Measurements from ENCODE around the gene LMF2. TPM values are rescaled to one million over a fixed set of nuclear protein-coding genes. Genes with fewer than 3 reads are reported as not detected.

Gene LMF2
- total RNA-seq, 1 donor from 2014 or later = 93.2 TPM

- Histone ChIP-seq H4K20me1 (ENCODE audit: insufficient read depth, low read length) (peaks cover 26% of the 10 kb centered on the region), H3K9me3 (ENCODE audit: insufficient read depth, low read depth, low read length) (no peaks in the 10 kb centered on the region), H2AFZ (ENCODE audit: low read depth, low read length) (no peak overlapping the region), H3K27me3 (ENCODE audit: insufficient read depth, low read length) (no peaks in the 10 kb centered on the region), H3K36me3 (ENCODE audit: insufficient read depth, low read length) (peaks cover 7% of the 10 kb centered on the region), H3K4me2 (ENCODE audit: low read length) (no peak overlapping the region), H3K9ac (ENCODE audit: low read length) (no peak overlapping the region), H3K27ac (ENCODE audit: low read depth, low read length) (no peak overlapping the region), H3K4me3 (ENCODE audit: insufficient read depth, low read depth, low read length) (no peak overlapping the region), H3K79me2 (ENCODE audit: insufficient read depth, low read length) (peaks cover 7% of the 10 kb centered on the region), H3K4me1 (ENCODE audit: insufficient read depth, low read length) (no peaks in the 10 kb centered on the region)
- DNase-seq (ENCODE audit: low read depth) (no peak), FAIRE-seq (no peak)
- Mint-ChIP-seq H3K4me3 (ENCODE audit: unreplicated experiment) (no peak overlapping the region), H3K36me3 (ENCODE audit: low read depth, unreplicated experiment) (peaks cover 2% of the 10 kb centered on the region), H3K4me1 (ENCODE audit: low read depth, unreplicated experiment) (no peaks in the 10 kb centered on the region), H3K27ac (ENCODE audit: unreplicated experiment) (no peak overlapping the region), H3K9me3 (ENCODE audit: unreplicated experiment) (no peaks in the 10 kb centered on the region), H3K27me3 (ENCODE audit: low read depth, unreplicated experiment) (no peaks in the 10 kb centered on the region)
- no peak for TF ChIP-seq CTCF (IDR thresholded peaks at IDR 0.05; ENCODE audit: insufficient read depth, low read depth, low read length)
- TF ChIP-seq EZH2 (IDR thresholded peaks at IDR 0.05; ENCODE audit: insufficient read depth, low read length) = no peak
Measured at GRCh38 chr22:50463188-50463900, 44.2 kb downstream of the LMF2 start.

GRCh38 chr22:50461979-50462540 is 45.4 kb downstream of the LMF2 start:
- H3K27me3 Mint-ChIP-seq (ENCODE audit: low read depth, unreplicated experiment) = no peaks in the 10 kb centered on the region
- H3K9me3 Mint-ChIP-seq (ENCODE audit: unreplicated experiment) = no peaks in the 10 kb centered on the region
- no peak for DNase-seq (ENCODE audit: low read depth)
- Histone ChIP-seq H3K36me3 (ENCODE audit: insufficient read depth, low read length) (peaks cover 7% of the 10 kb centered on the region), H4K20me1 (ENCODE audit: insufficient read depth, low read length) (peaks cover 15% of the 10 kb centered on the region), H3K27me3 (ENCODE audit: insufficient read depth, low read length) (no peaks in the 10 kb centered on the region), H3K9ac (ENCODE audit: low read length) (no peak overlapping the region), H3K79me2 (ENCODE audit: insufficient read depth, low read length) (no peaks in the 10 kb centered on the region), H3K4me1 (ENCODE audit: insufficient read depth, low read length) (no peaks in the 10 kb centered on the region), H3K9me3 (ENCODE audit: insufficient read depth, low read depth, low read length) (no peaks in the 10 kb centered on the region), H2AFZ (ENCODE audit: low read depth, low read length) (no peak overlapping the region), H3K27ac (ENCODE audit: low read depth, low read length) (no peak overlapping the region), H3K4me2 (ENCODE audit: low read length) (no peak overlapping the region), H3K4me3 (ENCODE audit: insufficient read depth, low read depth, low read length) (no peak overlapping the region)
- H3K4me1 Mint-ChIP-seq (ENCODE audit: low read depth, unreplicated experiment) = no peaks in the 10 kb centered on the region
- no peak for FAIRE-seq
- no peak overlapping the region for H3K27ac Mint-ChIP-seq (ENCODE audit: unreplicated experiment)
- no peak overlapping the region for H3K4me3 Mint-ChIP-seq (ENCODE audit: unreplicated experiment)
- no peak for TF ChIP-seq CTCF (IDR thresholded peaks at IDR 0.05; ENCODE audit: insufficient read depth, low read depth, low read length)
- TF ChIP-seq EZH2 (IDR thresholded peaks at IDR 0.05; ENCODE audit: insufficient read depth, low read length) = no peak
- H3K36me3 Mint-ChIP-seq (ENCODE audit: low read depth, unreplicated experiment) = peaks cover 7% of the 10 kb centered on the region

GRCh38 chr22:50461536-50461935 is 46.0 kb downstream of the LMF2 start:
- no peak for TF ChIP-seq CTCF (IDR thresholded peaks at IDR 0.05; ENCODE audit: insufficient read depth, low read depth, low read length)
- no peak for TF ChIP-seq EZH2 (IDR thresholded peaks at IDR 0.05; ENCODE audit: insufficient read depth, low read length)
- Mint-ChIP-seq H3K36me3 (ENCODE audit: low read depth, unreplicated experiment) (peaks cover 10% of the 10 kb centered on the region), H3K27ac (ENCODE audit: unreplicated experiment) (no peak overlapping the region), H3K4me3 (ENCODE audit: unreplicated experiment) (no peak overlapping the region), H3K27me3 (ENCODE audit: low read depth, unreplicated experiment) (no peaks in the 10 kb centered on the region), H3K4me1 (ENCODE audit: low read depth, unreplicated experiment) (no peaks in the 10 kb centered on the region), H3K9me3 (ENCODE audit: unreplicated experiment) (no peaks in the 10 kb centered on the region)
- Histone ChIP-seq H3K27ac (ENCODE audit: low read depth, low read length) (no peak overlapping the region), H4K20me1 (ENCODE audit: insufficient read depth, low read length) (peaks cover 10% of the 10 kb centered on the region), H3K79me2 (ENCODE audit: insufficient read depth, low read length) (no peaks in the 10 kb centered on the region), H3K4me1 (ENCODE audit: insufficient read depth, low read length) (no peaks in the 10 kb centered on the region), H3K4me3 (ENCODE audit: insufficient read depth, low read depth, low read length) (no peak overlapping the region), H2AFZ (ENCODE audit: low read depth, low read length) (no peak overlapping the region), H3K36me3 (ENCODE audit: insufficient read depth, low read length) (peaks cover 7% of the 10 kb centered on the region), H3K9ac (ENCODE audit: low read length) (no peak overlapping the region), H3K27me3 (ENCODE audit: insufficient read depth, low read length) (no peaks in the 10 kb centered on the region), H3K4me2 (ENCODE audit: low read length) (no peak overlapping the region), H3K9me3 (ENCODE audit: insufficient read depth, low read depth, low read length) (no peaks in the 10 kb centered on the region)
- DNase-seq (ENCODE audit: low read depth) (no peak), FAIRE-seq (no peak)
